ENCODE results near the gene RNU2-1.
"Not testable (repeated sequence)": the region's sequence is repeated elsewhere in the genome, so short reads cannot be mapped to it uniquely, and the experiment has no call there.

RNU2-1 gene

DNA sequence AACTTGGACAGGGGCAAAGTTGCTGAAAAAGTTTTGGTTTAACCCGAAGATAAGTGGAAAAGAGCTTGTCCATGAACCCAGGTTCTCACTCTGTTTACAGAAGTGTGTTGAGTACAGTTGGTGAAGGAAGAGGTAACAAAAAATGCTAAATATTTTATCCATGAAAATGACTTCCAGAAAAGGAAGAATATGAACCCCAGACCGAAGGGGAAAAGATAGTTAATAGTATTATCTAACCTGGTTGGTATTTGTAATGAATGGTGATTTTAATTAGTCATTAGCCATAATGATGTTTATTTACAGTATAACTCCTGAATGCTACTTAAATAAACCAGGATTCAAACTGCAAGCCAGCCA lies 22.7 kb downstream of the RNU2-1 start:
- no peak for DNase-seq (ENCODE audit: low read depth in 1 of 2, low spot score in 1 of 2)
- TF ChIP-seq JUND (IDR thresholded peaks at IDR 0.05; ENCODE audit: low read depth): no peak
- in situ Hi-C loops (cut with HindIII; ENCODE audit: low pct_unique_long_range_greater_than_20kb, low sequenced_read_pairs): no loop called here

- in situ Hi-C loops (cut with HindIII; ENCODE audit: low pct_unique_long_range_greater_than_20kb, low sequenced_read_pairs): no loop called here
- TF ChIP-seq JUND (IDR thresholded peaks at IDR 0.05; ENCODE audit: low read depth): no peak
- DNase-seq (ENCODE audit: low read depth in 1 of 2, low spot score in 1 of 2): no peak
Observed at GRCh38 chr17:43210576-43210975, 23.2 kb downstream of the RNU2-1 start.

DNA sequence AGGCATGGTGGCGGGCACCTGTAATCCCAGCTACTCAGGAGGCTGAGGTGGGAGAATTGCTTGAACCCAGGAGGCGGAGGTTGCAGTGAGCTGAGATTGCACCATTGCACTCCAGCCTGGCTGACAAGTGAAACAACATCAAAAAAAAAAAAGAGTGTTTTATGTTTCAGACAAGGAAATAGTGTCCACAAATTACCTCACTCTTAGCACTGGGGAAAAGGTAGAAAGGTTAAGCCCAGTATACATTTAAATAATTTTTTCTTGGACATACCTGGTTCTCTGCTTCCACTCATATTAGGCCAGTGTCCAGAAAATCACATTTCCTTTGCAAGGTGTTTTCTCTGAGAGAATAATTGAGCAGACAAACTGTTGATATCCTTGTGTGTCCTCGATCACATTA lies 30.8 kb downstream of the RNU2-1 start:
- in situ Hi-C loops (cut with HindIII; ENCODE audit: low pct_unique_long_range_greater_than_20kb, low sequenced_read_pairs); DNase-seq (ENCODE audit: low read depth in 1 of 2, low spot score in 1 of 2): not testable (repeated sequence)

DNA sequence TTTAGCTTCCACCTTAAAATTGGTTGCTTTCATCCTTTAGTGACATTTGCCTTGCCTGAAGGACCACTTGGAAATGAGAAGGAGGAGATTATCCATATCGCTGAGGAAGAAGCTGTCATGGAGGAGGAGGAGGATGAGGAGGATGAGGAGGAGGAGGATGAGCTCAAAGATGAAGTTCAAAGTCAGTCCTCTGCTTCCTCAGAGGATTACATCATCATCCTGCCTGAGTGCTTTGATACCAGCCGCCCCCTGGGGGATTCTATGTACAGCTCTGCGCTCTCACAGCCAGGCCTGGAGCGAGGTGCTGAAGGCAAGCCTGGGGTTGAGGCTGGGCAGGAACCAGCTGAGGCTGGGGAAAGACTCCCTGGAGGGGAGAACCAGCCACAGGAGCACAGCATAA lies 33.6 kb downstream of the RNU2-1 start:
- TF ChIP-seq JUND (IDR thresholded peaks at IDR 0.05; ENCODE audit: low read depth): no peak
- in situ Hi-C loops (cut with HindIII; ENCODE audit: low pct_unique_long_range_greater_than_20kb, low sequenced_read_pairs): no loop called here
- no peak for DNase-seq (ENCODE audit: low read depth in 1 of 2, low spot score in 1 of 2)

DNA sequence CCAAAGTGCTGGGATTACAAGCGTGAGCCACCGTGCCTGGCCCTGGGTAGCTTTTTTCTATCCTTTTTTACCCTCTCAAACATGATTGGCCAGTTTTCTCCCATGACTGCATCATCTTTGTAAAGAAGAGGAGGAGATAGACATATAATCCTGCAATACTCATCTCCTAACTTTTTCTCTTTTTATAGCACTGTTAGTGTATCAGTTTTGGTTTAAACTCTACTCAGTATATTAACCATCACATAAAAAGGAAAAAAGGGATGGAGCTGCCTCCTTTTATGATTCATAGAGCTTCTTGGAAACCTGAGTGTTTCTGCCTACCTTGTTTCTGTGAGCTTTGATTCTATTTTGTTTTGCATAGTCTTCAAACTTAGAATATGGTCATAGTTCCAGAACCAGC lies 34.1 kb downstream of the RNU2-1 start:
- no peak for TF ChIP-seq JUND (IDR thresholded peaks at IDR 0.05; ENCODE audit: low read depth)
- no peak for DNase-seq (ENCODE audit: low read depth in 1 of 2, low spot score in 1 of 2)
- in situ Hi-C loops (cut with HindIII; ENCODE audit: low pct_unique_long_range_greater_than_20kb, low sequenced_read_pairs): no loop called here

DNA sequence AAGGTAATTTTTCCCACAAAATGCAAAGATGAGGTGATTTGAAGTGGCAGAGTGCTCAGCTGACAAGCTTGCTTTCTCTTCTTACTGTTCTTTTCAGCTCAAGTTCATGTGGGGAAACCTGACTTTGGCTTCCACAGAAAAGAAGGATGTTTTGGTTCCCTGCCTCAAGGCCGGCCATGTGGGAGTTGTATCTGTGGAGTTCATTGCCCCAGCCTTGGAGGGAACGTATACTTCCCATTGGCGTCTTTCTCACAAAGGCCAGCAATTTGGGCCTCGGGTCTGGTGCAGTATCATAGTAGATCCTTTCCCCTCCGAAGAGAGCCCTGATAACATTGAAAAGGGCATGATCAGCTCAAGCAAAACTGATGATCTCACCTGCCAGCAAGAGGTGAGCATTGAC lies 40.5 kb downstream of the RNU2-1 start:
- DNase-seq (ENCODE audit: low read depth in 1 of 2, low spot score in 1 of 2): no peak
- in situ Hi-C loops (cut with HindIII; ENCODE audit: low pct_unique_long_range_greater_than_20kb, low sequenced_read_pairs): no loop called here
- TF ChIP-seq JUND (IDR thresholded peaks at IDR 0.05; ENCODE audit: low read depth): no peak

DNA sequence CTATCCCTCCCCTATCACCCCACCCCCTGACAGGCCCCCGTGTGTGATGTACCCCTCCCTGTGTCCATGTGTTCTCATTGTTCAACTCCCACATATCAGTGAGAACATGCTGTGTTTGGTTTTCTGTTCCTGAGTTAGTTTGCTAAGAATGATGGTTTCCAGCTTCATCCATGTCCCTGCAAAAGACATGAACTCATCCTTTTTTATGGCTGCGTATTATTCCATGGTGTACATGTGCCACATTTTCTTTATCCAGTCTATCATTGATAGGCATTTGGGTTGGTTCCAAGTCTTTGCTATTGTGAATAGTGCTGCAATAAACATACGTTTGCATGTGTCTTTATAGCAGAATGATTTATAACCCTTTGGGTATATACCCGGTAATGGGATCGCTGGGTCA lies 47.1 kb downstream of the RNU2-1 start:
- in situ Hi-C loops (cut with HindIII; ENCODE audit: low pct_unique_long_range_greater_than_20kb, low sequenced_read_pairs); DNase-seq (ENCODE audit: low read depth in 1 of 2, low spot score in 1 of 2): not testable (repeated sequence)

DNA sequence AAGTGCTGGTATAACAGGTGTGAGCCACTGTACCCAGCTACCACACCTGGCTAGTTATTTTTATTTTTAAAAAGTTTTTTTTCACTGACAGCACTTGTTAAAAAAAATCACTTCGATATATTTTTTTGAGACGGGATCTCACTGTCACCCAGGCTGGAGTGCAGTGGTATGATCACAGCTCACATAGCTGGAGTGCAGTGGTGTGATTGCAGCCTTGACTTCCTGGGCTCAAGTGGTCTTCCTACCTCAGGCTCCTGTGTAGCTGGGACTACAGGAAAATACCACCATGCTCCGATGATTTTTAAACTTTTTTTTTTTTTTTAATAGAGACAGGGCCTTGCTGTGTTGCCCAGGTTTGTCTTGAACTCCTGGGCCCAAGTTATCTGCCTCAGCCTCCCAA lies 49.9 kb downstream of the RNU2-1 start:
- in situ Hi-C loops (cut with HindIII; ENCODE audit: low pct_unique_long_range_greater_than_20kb, low sequenced_read_pairs): no loop called here
- no peak for TF ChIP-seq JUND (IDR thresholded peaks at IDR 0.05; ENCODE audit: low read depth)
- no peak for DNase-seq (ENCODE audit: low read depth in 1 of 2, low spot score in 1 of 2)
